BLaER1 (cell line): ENCODE measurements around the gene SGIP1.

Experiments
- H3K27ac ChIP-seq: shearing (Covaris generic); formaldehyde crosslinking; 2 replicates; pipeline ENCODE4 v1.8.1; 2022
- H3K27me3 ChIP-seq: shearing (Covaris generic); formaldehyde crosslinking; 2 replicates; pipeline ENCODE4 v1.8.1; 2022
- H3K36me3 ChIP-seq: shearing (Covaris generic); formaldehyde crosslinking; 2 replicates; pipeline ENCODE4 v1.8.1; 2022
- H3K4me1 ChIP-seq: shearing (Covaris generic); formaldehyde crosslinking; 2 replicates; pipeline ENCODE4 v1.8.1; 2022
- H3K4me2 ChIP-seq: shearing (Covaris generic); formaldehyde crosslinking; 2 replicates; pipeline ENCODE4 v1.8.1; 2022
- H3K4me3 ChIP-seq: shearing (Covaris generic); formaldehyde crosslinking; 2 replicates; pipeline ENCODE4 v1.8.1; 2022
- H3K9ac ChIP-seq: shearing (Covaris generic); formaldehyde crosslinking; 2 replicates; pipeline ENCODE4 v1.8.1; 2022
- H3K9me3 ChIP-seq: shearing (Covaris generic); formaldehyde crosslinking; 2 replicates; pipeline ENCODE4 v1.8.1; 2022
- H4K20me1 ChIP-seq: shearing (Covaris generic); formaldehyde crosslinking; 2 replicates; pipeline ENCODE4 v1.8.1; 2022
- Cebpa-rat ChIP-seq: shearing (Covaris generic); IDR thresholded peaks from 2 replicates; pipeline ENCODE4 v1.8.1; 2022

Gene SGIP1

DNA sequence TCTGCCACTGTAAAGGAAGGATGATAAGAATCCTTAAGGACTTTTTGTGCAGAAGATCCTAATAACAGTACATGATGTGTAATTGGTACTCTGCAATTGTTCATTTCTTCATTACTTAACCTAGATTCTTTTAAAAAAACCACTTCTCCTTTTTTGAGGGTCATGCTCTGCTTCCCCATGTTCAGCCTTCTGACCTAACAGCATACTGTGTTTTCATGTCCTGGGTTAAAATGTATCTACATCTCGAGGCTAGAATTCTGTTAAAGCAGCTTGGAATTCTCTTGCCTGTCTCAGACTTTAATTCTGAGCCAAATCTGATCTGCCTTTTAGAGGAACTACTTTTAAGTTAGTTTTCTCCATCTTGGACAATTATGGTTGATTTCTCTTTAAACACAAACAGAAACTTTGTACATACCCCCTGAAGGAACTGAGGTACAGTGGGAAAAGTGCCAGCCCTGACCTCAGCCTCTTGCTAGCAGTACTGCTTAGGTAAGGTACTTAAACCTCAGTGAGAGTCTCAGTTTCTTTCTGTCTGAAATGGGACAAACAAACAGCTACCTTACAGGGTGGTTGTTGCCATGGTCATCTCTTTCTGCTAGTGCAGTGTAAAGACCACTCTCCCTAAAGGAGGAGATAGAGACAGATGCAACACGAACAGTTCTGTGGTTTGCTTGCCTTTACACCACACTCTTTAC, 115.1 kb downstream of the SGIP1 start:
- H3K9me3 ChIP-seq, result no peaks in the 10 kb centered on the region
- no peak overlapping the region for H3K27ac ChIP-seq
- peak overlapping the region; percentile 51 for H3K4me2 ChIP-seq

DNA sequence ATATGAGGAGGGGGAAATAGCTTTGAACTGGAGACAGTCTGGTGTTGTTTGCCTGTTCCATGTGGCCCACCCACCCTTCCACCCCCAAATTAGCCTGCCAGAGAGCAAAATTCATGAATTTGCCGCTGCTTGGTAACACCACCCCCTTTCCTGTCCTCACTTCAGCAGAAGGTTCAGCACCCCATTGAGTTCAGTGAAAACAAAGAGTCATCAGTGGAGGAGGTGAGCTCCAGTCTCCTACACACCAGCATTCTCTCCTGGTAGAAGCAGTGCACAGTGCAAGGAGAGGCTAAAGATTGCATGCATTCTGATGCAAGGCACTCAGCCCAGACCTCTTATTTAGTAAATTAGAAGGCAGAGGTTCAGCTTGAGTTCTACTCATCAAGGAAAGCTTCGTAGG, 118.6 kb downstream of the SGIP1 start:
- H3K36me3 ChIP-seq, result no peaks in the 10 kb centered on the region
- no peak overlapping the region for H3K27ac ChIP-seq
- H3K4me2 ChIP-seq, result no peak overlapping the region
- H4K20me1 ChIP-seq, result no peaks in the 10 kb centered on the region
- no peak overlapping the region for H3K9ac ChIP-seq
- no peak overlapping the region for H3K4me3 ChIP-seq
- H3K4me1 ChIP-seq, result peaks cover 17% of the 10 kb centered on the region
- no peaks in the 10 kb centered on the region for H3K9me3 ChIP-seq
- H3K27me3 ChIP-seq, result no peaks in the 10 kb centered on the region
- TF ChIP-seq Cebpa-rat, result no peak

More for the DNA sequence above, 115.1 kb downstream of the SGIP1 start:
- Histone ChIP-seq H3K9ac (no peak overlapping the region), H3K36me3 (no peaks in the 10 kb centered on the region), H4K20me1 (no peaks in the 10 kb centered on the region), H3K27me3 (no peaks in the 10 kb centered on the region), H3K4me1 (peaks cover 17% of the 10 kb centered on the region), H3K4me3 (no peak overlapping the region)
- TF ChIP-seq Cebpa-rat, result no peak

- Histone ChIP-seq H3K27me3 (no peaks in the 10 kb centered on the region), H4K20me1 (no peaks in the 10 kb centered on the region), H3K36me3 (no peaks in the 10 kb centered on the region), H3K27ac (no peak overlapping the region), H3K4me3 (no peak overlapping the region), H3K9ac (no peak overlapping the region), H3K4me1 (peaks cover 3% of the 10 kb centered on the region; the same call in 1 of the 2 replicates), H3K9me3 (no peaks in the 10 kb centered on the region), H3K4me2 (no peak overlapping the region)
- no peak for TF ChIP-seq Cebpa-rat
Measured at GRCh38 chr1:66654643-66655042, 120.7 kb downstream of the SGIP1 start.

- Histone ChIP-seq H4K20me1 (no peaks in the 10 kb centered on the region), H3K4me2 (no peak overlapping the region), H3K36me3 (no peaks in the 10 kb centered on the region), H3K9me3 (no peaks in the 10 kb centered on the region), H3K27me3 (no peaks in the 10 kb centered on the region), H3K4me1 (peaks cover 8% of the 10 kb centered on the region), H3K9ac (no peak overlapping the region), H3K27ac (no peak overlapping the region), H3K4me3 (no peak overlapping the region)
- TF ChIP-seq Cebpa-rat, result no peak
Measured at GRCh38 chr1:66671455-66671854, 137.5 kb downstream of the SGIP1 start.

- TF ChIP-seq Cebpa-rat, result no peak
Measured at GRCh38 chr1:66676613-66677298, 142.8 kb downstream of the SGIP1 start.

GRCh38 chr1:66678146-66678545, 144.2 kb downstream of the SGIP1 start:
- H3K4me1 ChIP-seq, result peaks cover 18% of the 10 kb centered on the region
- H3K9ac ChIP-seq, result no peak overlapping the region
- no peaks in the 10 kb centered on the region for H4K20me1 ChIP-seq
- H3K4me3 ChIP-seq, result no peak overlapping the region
- no peaks in the 10 kb centered on the region for H3K9me3 ChIP-seq
- H3K4me2 ChIP-seq, result no peak overlapping the region
- H3K27ac ChIP-seq, result no peak overlapping the region
- TF ChIP-seq Cebpa-rat, result no peak
- no peaks in the 10 kb centered on the region for H3K27me3 ChIP-seq
- no peaks in the 10 kb centered on the region for H3K36me3 ChIP-seq

More at GRCh38 chr1:66676613-66677298, 142.8 kb downstream of the SGIP1 start:
- H3K27ac ChIP-seq, result no peak overlapping the region
- H3K9ac ChIP-seq, result no peak overlapping the region
- peaks cover 18% of the 10 kb centered on the region for H3K4me1 ChIP-seq
- no peaks in the 10 kb centered on the region for H3K27me3 ChIP-seq
- H3K9me3 ChIP-seq, result no peaks in the 10 kb centered on the region
- H3K36me3 ChIP-seq, result no peaks in the 10 kb centered on the region
- no peaks in the 10 kb centered on the region for H4K20me1 ChIP-seq
- no peak overlapping the region for H3K4me2 ChIP-seq
- H3K4me3 ChIP-seq, result no peak overlapping the region

DNA sequence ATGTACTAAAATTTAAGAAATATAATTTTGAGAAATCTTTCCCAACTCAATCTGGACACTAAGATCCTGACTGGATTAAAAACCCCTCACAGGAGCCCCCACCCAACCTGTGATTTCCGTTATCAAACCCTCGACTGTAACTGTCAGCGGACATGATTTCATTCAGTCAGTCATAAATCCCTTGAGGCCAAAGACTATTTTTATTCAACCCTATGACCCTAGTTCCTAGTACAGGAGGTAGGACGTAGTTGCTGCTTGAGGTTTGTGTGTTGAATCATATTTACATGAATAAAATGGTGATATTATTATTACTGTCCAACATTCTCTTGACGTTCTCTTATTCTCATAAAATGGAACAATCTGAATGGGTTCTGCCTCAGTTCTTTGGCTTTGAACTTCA, 145.2 kb downstream of the SGIP1 start:
- Histone ChIP-seq H3K27me3 (no peaks in the 10 kb centered on the region), H3K4me2 (peak overlapping the region; percentile 29), H3K27ac (no peak overlapping the region), H3K4me1 (peaks cover 18% of the 10 kb centered on the region), H3K9ac (no peak overlapping the region), H3K36me3 (no peaks in the 10 kb centered on the region), H3K4me3 (no peak overlapping the region), H4K20me1 (no peaks in the 10 kb centered on the region), H3K9me3 (no peaks in the 10 kb centered on the region)
- no peak for TF ChIP-seq Cebpa-rat

DNA sequence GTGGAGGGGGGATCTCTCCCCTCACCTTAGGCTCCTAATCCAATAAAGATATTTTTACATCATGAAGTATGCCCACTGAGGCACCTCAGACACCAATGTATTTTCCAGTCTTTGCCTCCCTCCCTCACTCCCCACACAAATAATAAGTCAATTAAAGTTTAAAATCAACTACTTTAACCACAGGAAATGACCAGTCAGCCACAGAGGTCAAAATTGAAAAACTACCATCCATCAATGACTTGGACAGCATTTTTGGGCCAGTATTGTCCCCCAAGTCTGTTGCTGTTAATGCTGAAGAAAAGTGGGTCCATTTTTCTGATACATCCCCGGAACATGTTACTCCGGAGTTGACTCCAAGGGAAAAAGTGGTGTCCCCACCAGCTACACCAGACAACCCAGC, 147.7 kb downstream of the SGIP1 start:
- H4K20me1 ChIP-seq, result no peaks in the 10 kb centered on the region
- no peaks in the 10 kb centered on the region for H3K9me3 ChIP-seq
- TF ChIP-seq Cebpa-rat, result no peak
- no peaks in the 10 kb centered on the region for H3K36me3 ChIP-seq
- peaks cover 10% of the 10 kb centered on the region for H3K4me1 ChIP-seq
- H3K27me3 ChIP-seq, result no peaks in the 10 kb centered on the region
- H3K4me3 ChIP-seq, result no peak overlapping the region
- no peak overlapping the region for H3K27ac ChIP-seq
- H3K9ac ChIP-seq, result no peak overlapping the region
- H3K4me2 ChIP-seq, result no peak overlapping the region

GRCh38 chr1:66682106-66682505, 148.2 kb downstream of the SGIP1 start:
- H3K9me3 ChIP-seq, result no peaks in the 10 kb centered on the region
- no peaks in the 10 kb centered on the region for H3K27me3 ChIP-seq
- no peaks in the 10 kb centered on the region for H4K20me1 ChIP-seq
- TF ChIP-seq Cebpa-rat, result no peak
- H3K27ac ChIP-seq, result no peak overlapping the region
- no peaks in the 10 kb centered on the region for H3K36me3 ChIP-seq
- peaks cover 10% of the 10 kb centered on the region for H3K4me1 ChIP-seq
- no peak overlapping the region for H3K9ac ChIP-seq
- no peak overlapping the region for H3K4me3 ChIP-seq
- H3K4me2 ChIP-seq, result no peak overlapping the region

DNA sequence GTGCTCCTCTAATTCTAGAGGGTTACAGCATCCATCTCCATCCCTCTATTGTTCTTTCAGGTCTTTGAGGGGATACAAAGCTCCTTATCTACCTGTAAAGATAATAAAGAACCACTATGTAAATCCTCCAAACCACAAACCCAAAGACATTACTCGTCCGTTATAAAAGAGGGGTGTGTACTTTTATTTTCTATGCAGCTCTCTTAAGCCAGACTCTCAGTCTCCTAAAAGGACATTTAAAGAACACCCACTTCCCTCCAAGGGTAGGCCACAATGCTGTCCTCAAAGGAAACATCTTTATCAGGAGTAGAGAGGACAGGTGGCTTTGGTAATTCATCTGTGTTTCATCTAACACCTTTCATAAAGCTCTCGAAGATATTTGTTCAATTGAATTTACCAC, 150.4 kb downstream of the SGIP1 start:
- H3K27me3 ChIP-seq, result no peaks in the 10 kb centered on the region
- H3K27ac ChIP-seq, result no peak overlapping the region
- no peak for TF ChIP-seq Cebpa-rat
- H4K20me1 ChIP-seq, result no peaks in the 10 kb centered on the region
- H3K9me3 ChIP-seq, result no peaks in the 10 kb centered on the region
- H3K4me1 ChIP-seq, result peaks cover 3% of the 10 kb centered on the region
- no peak overlapping the region for H3K4me2 ChIP-seq
- H3K4me3 ChIP-seq, result no peak overlapping the region
- H3K9ac ChIP-seq, result no peak overlapping the region
- H3K36me3 ChIP-seq, result no peaks in the 10 kb centered on the region
